Non-pigmented ciliary epithelial cell (primary cell): ENCODE results near the gene OXNAD1.
A peak's percentile ranks its signal among the peaks of the same experiment; 100 is the strongest.

Source experiments
- DNase-seq: peaks from one replicate; pipeline ENCODE4 v3.0.0-alpha.2; 2010; ENCODE audit warnings: low read depth

Gene OXNAD1, protein sequence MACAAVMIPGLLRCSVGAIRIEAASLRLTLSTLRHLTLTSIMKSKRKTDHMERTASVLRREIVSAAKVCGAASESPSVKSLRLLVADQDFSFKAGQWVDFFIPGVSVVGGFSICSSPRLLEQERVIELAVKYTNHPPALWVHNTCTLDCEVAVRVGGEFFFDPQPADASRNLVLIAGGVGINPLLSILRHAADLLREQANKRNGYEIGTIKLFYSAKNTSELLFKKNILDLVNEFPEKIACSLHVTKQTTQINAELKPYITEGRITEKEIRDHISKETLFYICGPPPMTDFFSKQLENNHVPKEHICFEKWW

DNA sequence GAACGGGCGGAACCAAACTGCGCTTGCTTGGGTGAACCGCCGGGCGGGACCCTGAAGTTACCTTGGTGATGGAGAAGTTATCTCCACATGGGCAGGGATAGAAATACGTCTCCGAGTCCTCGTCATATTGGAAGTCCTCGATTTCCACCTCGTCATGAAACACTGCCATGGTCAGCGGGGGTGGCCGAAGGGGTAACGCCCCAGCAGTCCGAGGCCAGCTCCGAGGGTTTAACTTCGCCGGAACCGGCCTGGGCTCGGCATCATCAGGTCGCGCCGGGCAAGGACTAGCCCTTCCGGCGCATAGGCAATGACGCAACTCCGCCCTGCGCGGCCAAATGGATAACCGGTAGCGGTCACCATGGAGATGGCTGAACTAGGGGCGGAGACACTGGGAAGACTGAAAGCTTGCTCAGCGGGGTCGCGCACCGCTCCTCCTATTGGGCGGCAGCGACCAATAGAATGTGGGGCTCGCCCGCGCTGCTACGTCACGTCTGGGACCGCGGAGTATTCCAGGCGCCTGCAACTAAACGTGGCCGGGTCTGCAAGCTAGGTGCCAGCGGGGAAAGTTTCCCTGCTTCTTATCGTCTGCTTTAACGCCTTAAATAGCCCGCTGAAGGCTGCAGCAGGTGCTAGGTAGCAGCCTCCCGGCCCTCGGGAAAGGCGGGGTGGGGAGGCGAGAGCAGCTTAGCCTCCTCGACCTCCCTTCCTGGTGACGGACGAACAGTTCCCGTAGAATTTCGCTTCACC, at the start of gene OXNAD1, which contains the start of gene DPH3:
OXNAD1 (plus strand) TSS at position 505 of the 747 bp plus-strand sequence. CDS start 5,741 bp downstream, outside the sequence.
DPH3 (minus strand) TSS at position 236 of the 747 bp plus-strand sequence; CDS start at position 169, 67 bp downstream.
- DNase-seq: peak; percentile 98

DNA sequence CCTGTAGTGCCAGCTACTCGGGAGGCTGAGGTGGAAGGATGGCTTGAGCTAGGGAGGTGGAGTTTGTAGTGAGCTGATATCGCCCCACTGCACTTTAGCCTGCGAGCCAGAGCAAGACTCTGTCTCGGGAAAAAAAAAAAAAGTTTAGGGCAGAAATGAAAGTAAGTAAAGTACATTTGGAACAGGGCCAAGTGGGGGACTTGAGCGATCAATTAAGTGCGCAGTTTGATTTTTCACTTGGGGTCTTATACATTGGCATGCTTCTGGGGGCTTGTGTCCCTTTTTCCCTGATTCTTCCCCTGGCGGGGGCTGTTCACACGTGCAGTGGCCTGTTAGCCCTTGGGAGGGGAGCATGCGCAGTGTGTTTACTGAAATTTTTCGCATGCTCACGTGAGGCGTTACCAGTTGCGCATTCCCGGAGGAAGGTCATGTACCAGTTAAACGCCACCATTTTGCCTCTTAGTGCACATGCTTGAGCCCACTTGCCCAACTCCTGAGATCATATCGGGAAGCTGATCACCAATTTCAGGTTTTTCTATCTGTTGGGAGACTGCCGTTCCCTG, 48.6 kb upstream of the OXNAD1 start:
- no peak for DNase-seq

DNA sequence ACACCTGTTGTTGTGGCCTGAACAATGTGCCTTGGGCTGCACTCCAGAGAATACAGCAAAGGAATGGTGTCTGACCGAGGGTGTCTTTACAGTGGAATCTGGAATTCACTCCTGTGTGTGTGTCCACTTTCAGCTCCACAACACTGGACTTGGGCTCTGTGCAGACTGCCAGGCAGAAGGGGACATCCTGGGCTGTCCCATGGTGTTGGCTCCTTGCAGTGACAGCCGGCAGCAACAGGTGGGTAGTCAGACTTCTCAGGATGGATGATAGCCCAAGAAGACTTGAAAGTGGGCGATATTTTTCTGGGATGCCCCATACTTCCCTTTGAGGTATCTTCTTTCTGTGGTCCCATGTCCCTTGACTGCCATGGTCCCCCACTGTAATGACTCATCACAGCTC, 45.2 kb upstream of the OXNAD1 start:
- no peak for DNase-seq

DNA sequence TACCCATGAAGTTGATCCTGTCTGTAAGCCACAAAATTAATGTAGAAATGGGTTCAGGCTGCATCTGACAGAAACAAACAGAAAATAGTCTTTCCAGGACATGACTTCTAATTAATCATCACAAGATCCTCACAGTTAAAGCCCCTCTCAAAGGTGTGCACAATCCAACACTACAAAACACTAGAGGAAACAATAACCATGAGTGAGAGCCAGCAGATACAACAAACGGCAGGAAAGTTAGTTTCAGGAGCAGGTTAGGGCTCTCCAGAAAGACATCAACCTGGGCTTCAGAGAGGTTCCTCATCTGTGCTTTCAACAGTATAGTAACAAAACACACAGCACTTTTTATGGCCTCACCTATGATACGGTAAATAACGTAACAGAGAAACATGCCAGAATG, 43.0 kb upstream of the OXNAD1 start:
- DNase-seq: no peak

DNA sequence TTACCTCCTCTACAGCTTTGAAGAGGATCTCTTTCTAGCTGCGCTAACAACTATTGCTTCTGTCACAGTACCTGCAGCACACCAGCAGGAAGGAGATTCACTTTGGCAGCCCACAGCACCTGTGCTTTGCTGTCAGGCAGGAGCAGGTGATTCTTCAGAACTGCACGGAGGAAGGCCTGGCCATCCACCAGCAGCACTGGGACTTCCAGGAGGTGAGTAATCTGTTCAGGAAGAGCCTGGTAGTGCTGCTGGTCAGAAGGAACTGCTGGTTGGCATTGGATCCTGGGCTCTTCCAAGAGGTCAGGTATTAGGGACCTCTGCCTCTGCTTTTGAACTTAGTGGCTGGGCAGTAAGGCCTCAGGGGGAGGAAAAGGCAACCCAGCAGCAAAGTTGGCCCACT, 42.5 kb upstream of the OXNAD1 start:
- DNase-seq: no peak

DNA sequence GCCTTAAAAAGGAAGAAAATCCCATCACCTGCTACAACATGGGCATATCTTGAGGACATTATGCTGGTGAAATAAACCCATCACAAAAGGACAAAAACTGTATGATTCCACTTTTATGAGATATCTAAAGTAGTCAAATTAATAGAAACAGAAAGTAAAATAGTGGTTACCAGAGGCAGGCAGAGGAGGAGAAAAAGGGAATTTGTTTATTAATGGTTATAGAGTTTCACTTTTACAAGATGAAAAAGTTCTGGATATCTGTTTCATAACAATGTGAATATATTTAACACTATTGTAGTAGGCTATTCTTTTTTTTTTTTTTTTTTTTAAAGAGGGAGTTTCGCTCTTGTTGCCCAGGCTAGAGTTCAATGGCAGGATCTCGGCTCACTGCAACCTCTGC, 40.7 kb upstream of the OXNAD1 start:
- no peak for DNase-seq

DNA sequence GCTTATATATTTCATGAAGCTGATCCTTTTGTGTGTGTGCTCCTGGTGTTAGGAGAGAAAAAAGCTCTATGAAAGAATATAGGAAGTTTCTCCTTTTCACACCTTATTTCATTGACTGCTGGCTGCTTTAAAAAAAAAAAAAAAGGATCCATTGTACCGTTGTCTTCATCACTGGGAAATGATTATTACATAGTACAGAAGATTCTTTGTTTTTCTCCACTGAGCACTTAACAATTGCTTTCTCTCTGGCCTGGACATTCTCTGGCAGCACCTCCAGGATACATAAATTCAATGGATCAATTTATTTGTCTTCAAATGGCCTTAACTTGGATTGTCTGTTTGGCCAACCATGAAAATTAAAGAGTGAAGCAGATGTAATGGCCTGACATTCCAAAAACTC, 37.4 kb upstream of the OXNAD1 start:
- no peak for DNase-seq

DNA sequence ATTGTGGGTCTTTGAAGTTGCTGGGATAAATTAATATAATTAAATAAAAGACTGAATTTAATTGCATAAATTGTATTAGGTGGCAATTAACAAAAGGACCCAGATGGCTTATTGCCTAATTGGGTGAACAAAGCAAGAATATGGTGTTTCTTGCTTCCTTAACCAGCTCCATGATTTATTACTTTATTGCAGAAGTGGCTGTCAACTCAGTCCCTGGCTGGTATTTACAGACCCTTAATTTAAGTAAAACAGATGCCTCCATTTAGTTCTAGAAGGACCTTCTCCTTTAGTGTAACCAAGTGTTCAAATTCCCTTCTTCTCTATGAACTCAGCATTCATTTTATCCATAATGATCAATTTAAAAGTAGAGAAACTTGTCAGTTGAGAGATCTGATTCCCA, 35.3 kb upstream of the OXNAD1 start:
- no peak for DNase-seq

DNA sequence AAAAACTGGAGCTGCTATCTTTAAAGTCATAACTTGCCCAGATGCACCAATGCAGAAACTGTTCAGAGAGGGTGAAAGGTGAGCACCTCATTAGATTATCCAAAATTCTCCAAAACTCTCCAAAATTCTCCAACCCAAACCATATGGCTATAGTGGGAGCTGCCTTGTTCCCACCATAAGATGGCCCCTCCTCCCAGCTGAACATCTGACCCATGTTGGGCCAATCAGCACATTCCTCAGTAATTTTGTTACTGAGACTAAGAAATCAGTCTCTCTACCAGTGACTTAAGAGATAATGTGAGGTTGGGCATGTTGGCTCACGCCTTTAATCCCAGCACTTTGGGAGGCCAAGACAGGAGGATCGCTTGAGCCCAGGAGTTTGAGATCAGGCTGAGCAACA, 33.0 kb upstream of the OXNAD1 start:
- no peak for DNase-seq

DNA sequence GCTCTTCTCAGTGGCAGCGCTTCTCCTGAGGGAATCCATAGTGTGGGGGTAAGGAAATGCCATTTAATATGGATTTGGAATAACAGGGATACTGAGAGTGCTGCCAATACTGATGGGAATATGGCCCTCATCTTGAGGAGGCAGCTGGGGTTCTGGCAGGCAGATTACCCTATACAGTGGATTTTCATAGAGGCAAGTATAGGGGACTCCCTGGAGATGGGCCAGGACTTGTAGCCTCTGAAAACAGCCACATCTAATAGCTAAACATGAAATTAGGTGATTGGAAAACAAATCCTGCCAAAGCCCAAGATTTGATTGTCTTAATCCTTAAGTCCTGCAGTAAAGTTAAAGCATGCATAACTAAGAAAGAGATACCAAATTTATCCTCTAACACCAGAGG, 31.2 kb upstream of the OXNAD1 start:
- DNase-seq: no peak

DNA sequence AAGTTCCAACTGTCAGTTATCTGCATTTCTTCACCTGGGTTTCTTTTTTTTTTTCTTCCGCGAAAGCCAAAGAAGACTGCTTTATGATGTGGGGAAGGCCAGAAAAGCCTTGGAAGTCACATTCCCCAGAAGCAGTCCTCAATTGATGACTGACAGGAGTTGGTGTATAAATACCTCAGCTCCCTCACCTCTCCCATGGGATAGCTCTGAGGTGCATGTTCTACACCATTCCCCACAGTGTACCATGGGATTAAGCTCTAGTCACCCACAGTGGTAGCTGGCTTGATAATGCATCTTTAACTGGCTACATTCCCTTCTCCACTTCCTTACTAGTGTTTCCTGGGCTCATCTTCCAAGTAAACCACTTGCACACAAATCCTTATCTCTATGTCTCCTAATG, 30.7 kb upstream of the OXNAD1 start:
- no peak for DNase-seq

DNA sequence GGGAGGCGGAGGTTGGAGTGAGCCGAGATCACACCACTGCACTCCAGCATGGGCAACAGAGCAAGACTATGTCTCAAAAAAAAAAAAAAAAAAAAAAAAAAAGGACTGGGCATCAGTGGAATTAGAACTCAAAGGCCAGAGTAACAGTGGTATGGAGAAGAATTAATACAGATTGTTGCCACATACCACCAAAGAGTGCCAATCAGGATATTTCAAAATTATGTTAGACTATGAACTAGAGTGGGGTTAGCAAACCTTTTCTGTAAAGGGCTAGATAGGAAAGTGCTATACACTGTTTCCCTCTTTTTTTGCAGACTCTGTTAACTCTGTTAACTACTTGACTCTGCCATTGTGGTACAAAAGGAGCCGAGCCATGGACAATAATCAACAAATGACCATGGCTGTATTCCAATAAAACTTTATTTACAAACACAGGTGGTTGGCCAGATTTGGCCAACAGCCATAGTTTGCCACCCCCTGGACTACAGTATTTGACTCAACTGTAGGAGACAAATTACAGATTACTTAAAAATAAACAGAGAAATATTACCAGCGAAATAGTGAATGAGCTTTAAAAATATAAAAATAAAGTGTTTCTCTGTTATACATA, 28.9 kb upstream of the OXNAD1 start:
- no peak for DNase-seq

DNA sequence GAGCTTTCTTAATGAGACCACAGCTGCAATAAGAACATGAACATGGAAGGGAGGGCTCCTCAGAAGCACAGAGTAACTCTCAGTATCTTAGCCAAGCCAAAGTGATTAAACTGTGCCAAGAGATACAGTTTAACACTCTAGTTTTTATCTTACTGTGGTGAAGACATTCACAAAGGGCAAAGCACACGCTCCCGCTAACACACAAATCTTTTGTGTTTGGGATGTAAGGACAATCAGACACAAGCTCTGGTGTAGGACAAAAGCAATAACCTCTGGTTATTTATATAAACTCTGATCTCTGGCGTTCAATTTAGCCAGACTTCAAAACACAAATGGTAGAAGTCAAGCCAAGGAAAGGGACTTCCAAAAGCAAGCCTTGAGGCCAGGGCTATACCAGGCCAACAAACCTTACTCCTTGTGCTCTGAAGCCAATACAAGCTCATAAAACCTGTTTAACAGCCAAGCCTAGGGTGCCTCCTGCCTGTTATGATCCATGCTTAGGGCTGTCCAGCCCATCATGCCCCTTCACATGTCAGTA, 28.1 kb upstream of the OXNAD1 start:
- no peak for DNase-seq

DNA sequence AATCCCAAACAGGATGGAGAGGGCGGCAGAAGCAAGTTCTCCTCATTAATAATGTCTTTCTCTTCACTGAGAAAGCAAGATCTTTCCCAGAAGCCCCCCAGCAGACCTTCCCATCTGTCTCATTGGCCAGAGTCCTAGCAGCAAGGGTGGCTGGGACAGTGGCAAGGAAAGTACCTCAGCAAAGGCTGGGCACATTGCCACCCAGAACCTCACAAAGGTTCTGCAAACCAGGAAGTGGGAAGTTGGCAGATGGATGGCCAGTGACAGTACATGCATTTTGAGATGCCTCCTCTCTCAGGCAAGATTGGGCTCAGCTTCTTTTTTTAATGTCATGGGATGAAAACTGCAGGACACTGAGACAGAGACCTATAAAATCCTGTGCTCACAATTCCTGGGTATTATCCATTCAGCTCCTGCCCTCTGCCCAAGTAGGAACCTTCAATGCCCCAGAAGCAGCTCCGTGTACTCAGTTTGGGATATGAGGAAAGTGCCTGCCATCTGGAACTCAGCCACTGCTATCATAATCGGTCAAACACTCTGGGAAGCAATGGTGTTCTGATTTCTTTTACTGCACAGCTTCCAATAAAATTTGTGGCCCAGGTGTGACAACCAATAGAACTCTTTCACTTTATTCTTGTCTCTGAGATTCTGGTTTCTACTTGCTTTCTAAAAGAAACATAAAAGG, 25.8 kb upstream of the OXNAD1 start:
- DNase-seq: no peak

DNA sequence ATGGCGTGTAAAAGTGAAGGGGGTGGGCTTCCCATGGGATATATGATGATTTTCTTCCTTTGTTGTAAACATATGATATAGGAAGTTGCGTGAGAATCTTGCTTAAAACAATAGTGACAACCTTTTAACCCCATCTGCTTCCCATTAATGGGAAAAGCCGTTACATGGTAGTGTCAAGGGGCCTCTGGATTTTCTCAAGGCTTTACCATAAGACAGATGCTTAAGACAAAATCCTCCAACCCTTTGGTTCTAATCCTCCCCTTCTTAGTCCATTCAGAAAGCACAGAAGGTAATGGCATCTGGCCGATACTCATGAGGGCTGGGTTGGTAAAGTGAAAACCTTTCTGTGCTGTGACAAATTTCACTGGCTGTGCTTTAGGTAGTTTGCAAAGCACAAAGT, 25.2 kb upstream of the OXNAD1 start:
- no peak for DNase-seq

DNA sequence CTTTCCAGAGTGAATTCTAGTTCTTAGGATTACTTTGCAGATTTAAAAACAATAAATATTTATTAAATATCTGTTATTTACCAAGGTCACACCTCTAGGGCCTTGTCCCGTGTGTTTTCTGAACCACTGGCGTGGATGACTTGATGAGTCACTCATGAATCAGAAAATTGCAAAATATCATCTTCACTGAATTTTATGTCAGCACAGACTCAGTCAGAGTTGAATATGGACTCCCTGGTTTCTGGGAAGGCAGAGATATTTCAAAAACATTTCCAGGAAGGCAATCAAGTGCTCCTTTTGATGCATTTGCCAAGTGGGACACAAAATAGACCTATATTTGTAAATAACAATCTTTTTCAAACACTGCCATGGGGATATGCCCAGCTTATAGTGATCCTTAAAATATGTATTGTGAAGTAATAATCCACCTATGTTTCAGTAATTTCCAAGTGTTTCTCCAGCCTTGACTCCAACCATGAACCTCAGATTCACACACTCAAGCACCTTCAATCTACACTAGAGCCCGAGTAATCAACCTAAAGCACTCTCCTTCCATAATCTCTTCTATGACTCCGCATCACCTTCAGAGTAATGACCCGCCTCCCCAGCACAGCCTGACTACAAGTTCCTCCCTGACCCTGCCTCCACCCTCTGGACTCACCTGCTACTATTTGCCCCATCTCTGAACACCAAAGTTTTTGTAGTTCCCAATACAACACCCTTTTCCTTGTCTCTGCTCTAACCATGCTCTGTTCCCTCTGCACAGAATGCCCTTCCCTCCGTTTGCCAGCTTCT, 24.6 kb upstream of the OXNAD1 start:
- peak; percentile 14 for DNase-seq

DNA sequence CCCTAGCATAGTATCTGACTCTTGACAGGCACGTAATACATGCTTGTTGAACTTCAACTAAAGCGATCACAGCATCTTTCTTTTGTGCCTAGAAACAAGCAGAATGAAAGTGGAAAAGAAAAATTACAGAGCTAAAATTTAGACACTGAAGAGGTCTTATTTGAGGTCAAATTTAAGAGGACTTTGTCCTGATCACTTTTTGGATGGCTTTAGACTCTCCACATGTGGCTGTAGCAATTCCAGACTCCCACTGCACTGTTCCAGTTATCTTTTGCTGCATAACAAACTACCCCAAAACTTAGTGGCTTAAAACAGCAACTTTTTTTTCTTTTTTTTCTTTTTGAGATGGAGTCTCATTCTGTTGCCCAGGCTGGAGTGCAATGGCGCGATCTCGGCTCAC, 23.8 kb upstream of the OXNAD1 start:
- DNase-seq: no peak

DNA sequence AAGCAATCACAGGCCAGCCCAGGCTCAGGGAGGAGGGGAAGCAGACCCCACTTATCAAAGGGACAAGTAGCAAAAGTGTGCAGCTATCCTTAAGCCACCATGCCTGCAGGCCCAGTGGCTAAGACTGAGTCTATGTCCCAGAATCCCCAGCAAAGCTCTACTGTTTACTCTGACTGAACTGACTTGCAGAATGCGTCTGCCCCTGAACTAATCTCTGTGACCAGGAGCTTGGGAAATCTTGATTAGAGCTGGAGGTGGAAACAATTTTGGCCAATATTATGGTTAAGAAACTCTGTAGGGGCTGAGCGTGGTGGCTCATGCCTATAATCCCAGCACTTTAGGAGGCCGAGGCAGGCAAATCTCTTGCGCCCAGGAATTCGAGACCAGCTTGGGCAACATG, 22.8 kb upstream of the OXNAD1 start:
- DNase-seq: no peak

DNA sequence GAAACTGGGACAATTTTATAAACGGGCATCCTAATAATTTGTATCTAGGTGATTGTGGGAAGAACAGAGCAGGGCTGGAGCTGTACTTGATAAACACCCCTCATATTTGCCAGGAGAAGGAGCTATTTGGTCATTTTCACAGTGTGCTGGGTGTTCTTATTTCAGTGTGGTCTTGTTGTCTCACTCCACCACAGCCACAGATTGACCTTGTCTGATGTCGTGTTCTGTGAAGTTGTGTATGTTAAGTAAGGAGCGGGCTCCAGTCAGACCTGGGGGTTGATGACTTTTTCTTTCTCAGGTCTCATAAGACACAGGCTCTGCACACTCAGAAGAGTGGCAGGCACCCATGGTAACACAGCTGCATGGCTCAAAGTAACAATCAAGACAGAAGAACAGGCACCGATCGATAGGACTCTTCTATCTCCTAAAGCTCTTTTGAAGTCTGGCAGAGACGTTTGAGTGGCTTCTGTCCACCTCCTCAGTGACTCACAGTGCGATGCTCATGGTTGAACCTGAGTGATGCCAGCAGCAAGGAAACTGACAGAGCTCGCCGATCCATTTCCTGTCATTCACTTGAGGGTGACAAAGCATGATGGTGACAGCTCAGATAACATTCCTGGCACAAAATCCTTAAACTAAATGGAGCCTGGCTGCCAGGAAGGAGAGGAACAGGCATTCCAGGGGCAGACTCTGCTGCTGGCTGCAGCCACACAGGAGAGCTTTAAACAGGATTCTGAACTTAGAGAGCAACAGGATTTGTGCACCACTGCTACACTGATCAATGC, 21.1 kb upstream of the OXNAD1 start:
- no peak for DNase-seq

DNA sequence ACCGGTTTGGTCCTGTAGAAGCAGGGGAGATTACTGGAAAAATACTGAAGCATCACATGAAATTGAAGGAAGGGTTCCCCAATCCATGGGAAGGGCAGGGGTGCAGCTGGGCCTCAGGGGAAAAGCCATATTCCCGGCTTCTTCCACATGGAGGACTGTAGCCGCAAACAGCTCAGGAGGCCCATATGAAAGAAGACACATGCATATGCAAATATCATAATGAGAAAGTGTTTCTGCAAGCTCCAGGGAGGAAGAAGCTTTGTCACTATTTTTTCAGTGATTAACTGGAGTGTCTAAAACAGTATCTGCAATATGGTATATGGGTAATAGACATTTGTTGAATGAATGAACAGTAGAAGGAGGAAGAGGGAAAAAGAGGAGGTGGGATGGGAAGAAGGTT, 19.4 kb upstream of the OXNAD1 start:
- no peak for DNase-seq
